Rectal smooth muscle tissue (tissue), 1 donor: ENCODE results near the gene MINDY4.
A peak's percentile ranks its signal among the peaks of the same experiment; 100 is the strongest.

Experiments used
- H3K27ac ChIP-seq: one replicate; pipeline ENCODE4 v1.7.0; 2013; ENCODE audit warnings: low read depth, low read length, inconsistent platforms
- H3K27me3 ChIP-seq: one replicate; pipeline ENCODE4 v1.7.0; 2013; ENCODE audit warnings: low read length; ENCODE audit not compliant: control insufficient read depth, insufficient read depth
- H3K36me3 ChIP-seq: one replicate; pipeline ENCODE4 v1.7.0; 2013; ENCODE audit warnings: low read length; ENCODE audit not compliant: control insufficient read depth, insufficient read depth
- H3K4me1 ChIP-seq: one replicate; pipeline ENCODE4 v1.7.0; 2013; ENCODE audit warnings: low read length; ENCODE audit not compliant: control insufficient read depth, insufficient read depth
- H3K4me3 ChIP-seq: one replicate; pipeline ENCODE4 v1.7.0; 2013; ENCODE audit warnings: low read length
- H3K9ac ChIP-seq: one replicate; pipeline ENCODE4 v1.7.0; 2013; ENCODE audit warnings: low read length

The MINDY4 gene

GRCh38 chr7:30920021-30920583 lies 148.9 kb downstream of the MINDY4 start:
- no peaks in the 10 kb centered on the region for H3K27me3 ChIP-seq
- H3K4me1 ChIP-seq = peaks cover 17% of the 10 kb centered on the region
- peak overlapping the region; percentile 71 for H3K27ac ChIP-seq
- H3K9ac ChIP-seq = no peak overlapping the region
- peaks cover 8% of the 10 kb centered on the region for H3K36me3 ChIP-seq
- no peak overlapping the region for H3K4me3 ChIP-seq

- Histone ChIP-seq H3K27ac (peak overlapping the region; percentile 71), H3K4me3 (no peak overlapping the region), H3K36me3 (peaks cover 8% of the 10 kb centered on the region), H3K4me1 (peaks cover 15% of the 10 kb centered on the region), H3K27me3 (no peaks in the 10 kb centered on the region), H3K9ac (no peak overlapping the region)
These were observed 149.6 kb downstream of the MINDY4 start for GRCh38 chr7:30920584-30921539.

- Histone ChIP-seq H3K36me3 (peaks cover 8% of the 10 kb centered on the region), H3K4me1 (peaks cover 15% of the 10 kb centered on the region), H3K27me3 (no peaks in the 10 kb centered on the region), H3K9ac (no peak overlapping the region), H3K4me3 (no peak overlapping the region), H3K27ac (peak overlapping the region; percentile 71)
These were observed 150.6 kb downstream of the MINDY4 start for GRCh38 chr7:30921540-30922401.

GRCh38 chr7:30922596-30922995 lies 151.4 kb downstream of the MINDY4 start:
- Histone ChIP-seq H3K9ac (no peak overlapping the region), H3K27ac (no peak overlapping the region), H3K4me3 (no peak overlapping the region), H3K36me3 (peaks cover 8% of the 10 kb centered on the region), H3K4me1 (peaks cover 15% of the 10 kb centered on the region), H3K27me3 (no peaks in the 10 kb centered on the region)

GRCh38 chr7:30923009-30923773 lies 152.0 kb downstream of the MINDY4 start:
- H3K9ac ChIP-seq = no peak overlapping the region
- H3K27ac ChIP-seq = no peak overlapping the region
- peaks cover 8% of the 10 kb centered on the region for H3K36me3 ChIP-seq
- no peaks in the 10 kb centered on the region for H3K27me3 ChIP-seq
- no peak overlapping the region for H3K4me3 ChIP-seq
- H3K4me1 ChIP-seq = peaks cover 15% of the 10 kb centered on the region

- no peak overlapping the region for H3K9ac ChIP-seq
- H3K36me3 ChIP-seq = peaks cover 8% of the 10 kb centered on the region
- no peaks in the 10 kb centered on the region for H3K27me3 ChIP-seq
- peaks cover 15% of the 10 kb centered on the region for H3K4me1 ChIP-seq
- H3K4me3 ChIP-seq = no peak overlapping the region
- H3K27ac ChIP-seq = no peak overlapping the region
These were observed 152.7 kb downstream of the MINDY4 start for GRCh38 chr7:30923774-30924413.

GRCh38 chr7:30924624-30925023 lies 153.4 kb downstream of the MINDY4 start:
- Histone ChIP-seq H3K27ac (no peak overlapping the region), H3K4me3 (no peak overlapping the region), H3K9ac (no peak overlapping the region), H3K4me1 (peaks cover 15% of the 10 kb centered on the region), H3K27me3 (no peaks in the 10 kb centered on the region), H3K36me3 (peaks cover 8% of the 10 kb centered on the region)

GRCh38 chr7:30925117-30925516 lies 153.9 kb downstream of the MINDY4 start:
- Histone ChIP-seq H3K4me1 (peaks cover 15% of the 10 kb centered on the region), H3K9ac (no peak overlapping the region), H3K4me3 (no peak overlapping the region), H3K27me3 (no peaks in the 10 kb centered on the region), H3K27ac (no peak overlapping the region), H3K36me3 (peaks cover 8% of the 10 kb centered on the region)

GRCh38 chr7:30925913-30926312 lies 154.7 kb downstream of the MINDY4 start:
- H3K4me1 ChIP-seq = peaks cover 12% of the 10 kb centered on the region
- H3K36me3 ChIP-seq = peaks cover 8% of the 10 kb centered on the region
- H3K9ac ChIP-seq = no peak overlapping the region
- H3K27me3 ChIP-seq = no peaks in the 10 kb centered on the region
- H3K27ac ChIP-seq = no peak overlapping the region
- H3K4me3 ChIP-seq = no peak overlapping the region

- Histone ChIP-seq H3K27me3 (no peaks in the 10 kb centered on the region), H3K36me3 (peaks cover 8% of the 10 kb centered on the region), H3K9ac (no peak overlapping the region), H3K4me3 (no peak overlapping the region), H3K4me1 (peaks cover 10% of the 10 kb centered on the region), H3K27ac (no peak overlapping the region)
These were observed 155.1 kb downstream of the MINDY4 start for GRCh38 chr7:30926313-30926712.

- H3K4me3 ChIP-seq = no peak overlapping the region
- peaks cover 8% of the 10 kb centered on the region for H3K4me1 ChIP-seq
- no peaks in the 10 kb centered on the region for H3K27me3 ChIP-seq
- no peak overlapping the region for H3K27ac ChIP-seq
- no peak overlapping the region for H3K9ac ChIP-seq
- peaks cover 8% of the 10 kb centered on the region for H3K36me3 ChIP-seq
These were observed 155.8 kb downstream of the MINDY4 start for GRCh38 chr7:30927040-30927439.
